HepG2 (cell line): ENCODE results near the gene PIP5K1A. TPM values are rescaled to one million over a fixed set of nuclear protein-coding genes. Genes with fewer than 3 reads are reported as not detected.
A peak's percentile ranks its signal among the peaks of the same experiment; 100 is the strongest.

ENCODE experiments used
- ATAC-seq: fragments of 200-7000 bp; cut with Tn5 transposase; 3 replicates; pipeline ENCODE4 v1.9.1; 2020; ENCODE audit warnings: mild to moderate bottlenecking, moderate library complexity
- BruUV-seq: library from RNA; stranded (reverse); fragments of 400-500 nt; replicated peaks from 2 replicates; lab custom pipeline; 2021; lab: Mats Ljungman, UMichigan
- CTCF ChIA-PET: fragments of 300-600 bp; formaldehyde crosslinking; extraction: SDS; loops from one replicate; lab custom pipeline; 2021; ENCODE audit warnings: low total read pairs, inconsistent platforms, low intra/inter-chr PET ratio; lab: Yijun Ruan, JAX
- POLR2A ChIA-PET: fragments of 350-600 bp; sonication (Branson Sonifier 250); formaldehyde crosslinking; loops from one replicate; lab custom pipeline; 2020; ENCODE audit warnings: antibody characterized with exemption, inconsistent platforms; lab: Yijun Ruan, JAX
- DNase-seq: peaks from one replicate; pipeline ENCODE4 v3.0.0-alpha.2; 2015; ENCODE audit warnings: low spot score
- FAIRE-seq: peaks from 3 replicates; lab custom pipeline; 2011; peaks lifted over from hg19 to GRCh38; lab: Jason Lieb, UNC
- H2AFZ ChIP-seq: one replicate; pipeline ENCODE4 v1.6.1; 2011; ENCODE audit warnings: low read length, inconsistent platforms
- H3K27ac ChIP-seq: fragments of 300-600 bp; 3 replicates; pipeline ENCODE4 v1.8.0; 2011; ENCODE audit warnings: mixed run types, mild to moderate bottlenecking, mixed read lengths, low read length, inconsistent platforms; ENCODE audit not compliant: insufficient read depth; ENCODE audit errors: extremely low read length
- H3K27me3 ChIP-seq, 2 experiments: fragments of 200-600 bp in 1 of 2; 2 replicates in 1 of 2; 3 replicates in 1 of 2; pipeline versions ENCODE4 v1.6.0 to v1.8.0; 2011; ENCODE audit warnings: low read length in 2 of 2, mild to moderate bottlenecking in 2 of 2, moderate library complexity in 2 of 2, inconsistent platforms in 1 of 2; ENCODE audit not compliant: insufficient read depth in 2 of 2, control insufficient read depth in 1 of 2
- H3K36me3 ChIP-seq, 2 experiments: fragments of 200-600 bp in 1 of 2; replicated peaks in 1 of 2; 2 replicates in 1 of 2; 3 replicates in 1 of 2; pipeline versions ENCODE4 v1.5.1 to v1.8.0; 2011; ENCODE audit warnings: low read length in 2 of 2, inconsistent platforms in 1 of 2; ENCODE audit not compliant: insufficient read depth in 2 of 2, control insufficient read depth in 1 of 2
- H3K4me1 ChIP-seq: 2 replicates; pipeline ENCODE4 v1.5.1; 2012; ENCODE audit warnings: low read length, inconsistent platforms; ENCODE audit not compliant: insufficient read depth
- H3K4me2 ChIP-seq: 2 replicates; pipeline ENCODE4 v1.6.0; 2011; ENCODE audit warnings: low read depth, low read length, inconsistent platforms
- H3K4me3 ChIP-seq, 3 experiments: fragments of 200-600 bp in 1 of 3; sonication (generic), shearing (Covaris generic) in 1 of 3; replicated peaks in 1 of 3; 2 replicates each; pipeline ENCODE4 v1.5.1; 2011 to 2016; ENCODE audit warnings: low read length in 3 of 3, inconsistent platforms in 2 of 3, low read depth in 2 of 3, mild to moderate bottlenecking in 2 of 3, control low read depth in 1 of 3, mixed read lengths in 1 of 3; ENCODE audit not compliant: insufficient read depth in 1 of 3
- H3K79me2 ChIP-seq: one replicate; pipeline ENCODE4 v1.6.1; 2011; ENCODE audit warnings: low read length, inconsistent platforms; ENCODE audit not compliant: insufficient read depth
- H3K9ac ChIP-seq: 2 replicates; pipeline ENCODE4 v1.6.0; 2011; ENCODE audit warnings: mild to moderate bottlenecking, low read depth, low read length, inconsistent platforms; ENCODE audit not compliant: insufficient read depth
- H3K9me3 ChIP-seq: 2 replicates; pipeline ENCODE4 v1.5.1; 2012; ENCODE audit warnings: mild to moderate bottlenecking, low read length
- H4K20me1 ChIP-seq: 2 replicates; pipeline ENCODE4 v1.6.0; 2011; ENCODE audit warnings: inconsistent platforms, mild to moderate bottlenecking, low read length, moderate library complexity; ENCODE audit not compliant: insufficient read depth
- AGO2 ChIP-seq: fragments of 200-400 bp; formaldehyde crosslinking; optimal IDR thresholded peaks from 2 replicates; pipeline ENCODE3; 2017; ENCODE audit warnings: mild to moderate bottlenecking, low read depth, low read length, moderate library complexity
- GABPA ChIP-seq, 2 experiments: IDR thresholded peaks; 2 replicates each; pipeline ENCODE4 v1.6.1; 2011 to 2016; ENCODE audit warnings: low read depth in 2 of 2, low read length in 1 of 2, missing biosample characterization in 1 of 2, missing genetic modification characterization in 1 of 2
- PAF1 ChIP-seq: IDR thresholded peaks from 2 replicates; pipeline ENCODE4 v1.6.1; 2016; ENCODE audit warnings: missing genetic modification reagents, missing compliant biosample characterization
- POLR2A ChIP-seq, 2 experiments: IDR thresholded peaks; 2 replicates each; pipeline ENCODE4 v1.6.1; 2011; ENCODE audit warnings: low read depth in 2 of 2, low read length in 2 of 2, mild to moderate bottlenecking in 1 of 2, moderate library complexity in 1 of 2; ENCODE audit not compliant: insufficient read depth in 1 of 2
- POLR2AphosphoS5 ChIP-seq: IDR thresholded peaks from 2 replicates; pipeline ENCODE4 v1.6.1; 2012; ENCODE audit warnings: low read depth, low read length
- POLR2G ChIP-seq: fragments of 200-400 bp; formaldehyde crosslinking; IDR thresholded peaks from 2 replicates; pipeline ENCODE4 v1.6.1; 2018; ENCODE audit warnings: mild to moderate bottlenecking, low read depth, low read length, moderate library complexity
- RBFOX2 ChIP-seq: fragments of 200-400 bp; formaldehyde crosslinking; IDR thresholded peaks from 2 replicates; pipeline ENCODE4 v1.6.1; 2017; ENCODE audit warnings: low read depth, mild to moderate bottlenecking, low read length
- RFX5 ChIP-seq: IDR thresholded peaks from 2 replicates; pipeline ENCODE4 v1.6.1; 2011; ENCODE audit warnings: low read depth, low read length, improper control_type of control experiment
- SPEN ChIP-seq: sonication (generic); formaldehyde crosslinking; IDR thresholded peaks from 2 replicates; pipeline ENCODE4 v1.5.1; 2020; ENCODE audit warnings: low read depth, mild to moderate bottlenecking, missing genetic modification reagents
- WGBS: methylation state at CpG from one replicate; pipeline ENCODE4 v1.1.6; 2017; ENCODE audit warnings: low lambda C conversion rate; 5-methylcytosine and 5-hydroxymethylcytosine counted together
- in situ Hi-C: cut with HindIII; loops from 2 replicates; pipeline ENCODE4 v1.10.0; 2017; ENCODE audit warnings: low pct_unique_long_range_greater_than_20kb; ENCODE audit not compliant: extremely low pct_ligation_motif_present
- intact Hi-C: fragments of 100-400 bp; cut with micrococcal nuclease; formaldehyde crosslinking; loops from one replicate; pipeline ENCODE4 v1.10.0; 2022; ENCODE audit not compliant: unreplicated experiment
- polyA plus RNA-seq, 8 experiments: library from polyadenylated mRNA; depleted of rRNA in 3 of 8; stranded (reverse) in 7 of 8; unstranded in 1 of 8; fragments of >200 nt; fragmentation: Illumina TruSeq in 4 of 8; extraction: Trizol in 4 of 8; gene quantifications; 2 replicates each; pipeline versions ENCODE4 v1.2.1 to v1.2.3, GENCODE V29; 2011 to 2016; ENCODE audit warnings: low read depth in 4 of 8, missing spikeins in 1 of 8, mixed read lengths in 1 of 8; ENCODE audit not compliant: insufficient read depth in 1 of 8
- total RNA-seq, 5 experiments: library from RNA; depleted of rRNA; stranded (reverse); fragments of >200 nt; fragmentation: Illumina TruSeq; extraction: Trizol; gene quantifications; 2 replicates each; pipeline ENCODE4 v1.2.3, GENCODE V29; 2016; ENCODE audit warnings: low read depth in 1 of 5

Gene PIP5K1A
- total and polyA plus RNA-seq, 2 of the 13 experiments (the other 11 are each of a cell fraction or from before 2014, with no cell fraction given) = 45.3 to 65.1 TPM

GRCh38 chr1:151289991-151290708 is 91.8 kb downstream of the PIP5K1A start:
- Histone ChIP-seq H3K4me2 (no peak overlapping the region), H4K20me1 (0 out of 2 replicates have a peak, but pooled peaks cover 6% of the 10 kb centered on the region), H2AFZ (no peak overlapping the region), H3K27me3 (no peaks in the 10 kb centered on the region), H3K27ac (no peak overlapping the region), H3K9me3 (no peaks in the 10 kb centered on the region), H3K36me3 (peaks cover 57 to 85% of the 10 kb centered on the region in 2 experiments), H3K9ac (no peak overlapping the region), H3K4me1 (no peaks in the 10 kb centered on the region), H3K79me2 (peaks cover 3% of the 10 kb centered on the region), H3K4me3 (no peak overlapping the region)
- no TSS peak for BruUV-seq
- ChIA-PET POLR2A (interaction anchor here (1.2 kb wide), 1 partner anchor 8 kb away, joined by 3 read pairs; the partner anchor contains the start of gene ZNF687), CTCF (no interaction called here)
- WGBS = 95% methylated on average over 17 of the region's 21 CpGs
- DNase-seq (no peak), ATAC-seq (no peak), FAIRE-seq (no peak)
- TF ChIP-seq POLR2G (peak; percentile 15; the same call in 1 of the 2 replicates), PAF1 (CRISPR knock-in tag) (peak; percentile 35), GABPA (IDR thresholded peaks at IDR 0.05; ENCODE audit: low read depth, low read length) (no peak), GABPA (CRISPR knock-in tag; IDR thresholded peaks at IDR 0.05; ENCODE audit: low read depth) (no peak), SPEN (0 out of 2 replicates have a peak, but pooled peaks have one; percentile 18), RFX5 (no peak), AGO2 (peak; percentile 83), POLR2AphosphoS5 (0 out of 2 replicates have a peak, but pooled peaks have one; percentile 35), RBFOX2 (peak; percentile 46), POLR2A (IDR thresholded peaks at IDR 0.05; ENCODE audit: insufficient read depth in 1 of 2, low read depth in 2 of 2, low read length in 2 of 2) (0 out of 4 replicates have a peak, but pooled peaks of 1 of the 2 experiments have one; percentile 27)
- intact Hi-C loops = no loop called here
- in situ Hi-C loops = no loop called here
